Activated CD8-positive, alpha-beta memory T cell treated with anti-CD3 and anti-CD28 coated beads, Interleukin-2, amount 10 ng/mL, durations not matched to agents 7 days and 5 days (primary cell): ENCODE results near the gene GPR137. TPM values are rescaled to one million over a fixed set of nuclear protein-coding genes. Genes with fewer than 3 reads are reported as not detected.

ENCODE experiments used
- ATAC-seq: fragments of 150-1000 bp; cut with Tn5 transposase; one replicate; pipeline ENCODE4 v1.10.0; 2021; ENCODE audit warnings: moderate library complexity
- CTCF ChIA-PET: fragments of 350-600 bp; sonication (Branson Sonifier 250); formaldehyde crosslinking; loops from one replicate; lab custom pipeline; 2021; ENCODE audit warnings: antibody characterized with exemption; lab: Charles Lee
- DNase-seq: peaks from one replicate; pipeline ENCODE4 v3.0.0-alpha.2; 2020
- H3K27ac Mint-ChIP-seq: one replicate; pipeline ENCODE4 v1.8.0; 2021; ENCODE audit warnings: mild to moderate bottlenecking, mixed read lengths
- H3K27me3 Mint-ChIP-seq: one replicate; pipeline ENCODE4 v1.8.0; 2021; ENCODE audit warnings: mixed read lengths
- H3K36me3 Mint-ChIP-seq: one replicate; pipeline ENCODE4 v1.8.0; 2021; ENCODE audit warnings: mild to moderate bottlenecking, mixed read lengths
- H3K4me1 Mint-ChIP-seq: one replicate; pipeline ENCODE4 v1.8.0; 2021; ENCODE audit warnings: mixed read lengths
- H3K4me3 Mint-ChIP-seq: one replicate; pipeline ENCODE4 v1.8.0; 2021; ENCODE audit warnings: mild to moderate bottlenecking, moderate library complexity, mixed read lengths
- H3K9me3 Mint-ChIP-seq: one replicate; pipeline ENCODE4 v1.8.0; 2022; ENCODE audit warnings: low read depth, mixed read lengths
- total RNA-seq, 2 experiments: library from RNA; stranded (reverse); gene quantifications; one replicate each; pipeline ENCODE4 v1.2.3, GENCODE V29; 2021

GPR137 gene
- total RNA-seq, 2 experiments from 2014 or later = 32.9 to 46.0 TPM

DNA sequence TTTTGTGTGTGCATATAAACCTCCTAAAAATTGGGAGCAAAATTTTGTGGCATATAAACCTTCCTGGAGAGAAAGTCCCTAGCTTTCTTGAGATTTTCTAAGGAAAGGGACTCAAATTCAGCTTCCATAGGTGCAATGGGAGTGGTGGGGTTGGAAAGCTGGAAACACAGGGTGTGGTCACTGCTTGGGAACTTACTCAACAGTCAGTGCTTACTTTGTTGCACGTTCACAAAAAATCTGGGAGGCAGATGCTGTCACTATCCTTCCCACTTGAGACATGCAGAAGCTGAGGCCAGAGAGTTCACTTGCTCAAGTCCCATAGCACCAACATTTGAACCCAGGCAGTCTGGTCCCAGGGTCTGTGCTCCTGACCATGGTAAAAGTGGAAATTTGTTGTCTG, 10.6 kb downstream of the GPR137 start:
- H3K4me1 Mint-ChIP-seq = peaks cover 12% of the 10 kb centered on the region
- H3K4me3 Mint-ChIP-seq = no peak overlapping the region
- H3K27me3 Mint-ChIP-seq = peaks cover 83% of the 10 kb centered on the region

GRCh38 chr11:64296830-64297698, 11.4 kb downstream of the GPR137 start:
- Mint-ChIP-seq H3K4me3 (no peak overlapping the region), H3K9me3 (no peaks in the 10 kb centered on the region)
- no peak for ATAC-seq

More for the DNA sequence above, 10.6 kb downstream of the GPR137 start:
- DNase-seq (no peak), ATAC-seq (no peak)
- Mint-ChIP-seq H3K9me3 (no peaks in the 10 kb centered on the region), H3K27ac (no peak overlapping the region), H3K36me3 (no peaks in the 10 kb centered on the region)
- CTCF ChIA-PET = interaction anchor here (0.5 to 1.3 kb wide), 3 partner anchors 17 to 1398 kb away, joined by 3 to 4 read pairs (median 3); partner anchors contain the start of gene FERMT3

GRCh38 chr11:64297699-64298358, 12.2 kb downstream of the GPR137 start:
- no peak for ATAC-seq
- Mint-ChIP-seq H3K27me3 (peaks cover 82% of the 10 kb centered on the region), H3K4me1 (peaks cover 15% of the 10 kb centered on the region), H3K9me3 (no peaks in the 10 kb centered on the region), H3K27ac (no peak overlapping the region), H3K36me3 (no peaks in the 10 kb centered on the region), H3K4me3 (no peak overlapping the region)
- no peak for DNase-seq
- CTCF ChIA-PET = interaction anchor here (0.9 to 1.4 kb wide), 3 partner anchors 34 to 107 kb away, joined by 3 to 4 read pairs (median 4); partner anchors contain the start of gene PLCB3

More at GRCh38 chr11:64296830-64297698, 11.4 kb downstream of the GPR137 start:
- CTCF ChIA-PET = interaction anchor here (0.5 to 1.4 kb wide), 5 partner anchors 17 to 1399 kb away, joined by 3 to 4 read pairs (median 3); partner anchors contain the start of genes FERMT3 and PLCB3
- no peak overlapping the region for H3K27ac Mint-ChIP-seq
- H3K4me1 Mint-ChIP-seq = peaks cover 15% of the 10 kb centered on the region
- no peaks in the 10 kb centered on the region for H3K36me3 Mint-ChIP-seq
- no peak for DNase-seq
- H3K27me3 Mint-ChIP-seq = peaks cover 88% of the 10 kb centered on the region

GRCh38 chr11:64298966-64299846, 13.6 kb downstream of the GPR137 start:
- peaks cover 68% of the 10 kb centered on the region for H3K27me3 Mint-ChIP-seq
- H3K4me3 Mint-ChIP-seq = no peak overlapping the region
- no peaks in the 10 kb centered on the region for H3K36me3 Mint-ChIP-seq
- H3K27ac Mint-ChIP-seq = no peak overlapping the region
- H3K9me3 Mint-ChIP-seq = no peaks in the 10 kb centered on the region
- peaks cover 23% of the 10 kb centered on the region for H3K4me1 Mint-ChIP-seq
- CTCF ChIA-PET = interaction anchor here (0.6 to 1.2 kb wide), 4 partner anchors 31 to 125 kb away, joined by 3 to 4 read pairs (median 3); no protein-coding TSS in a partner anchor
- ATAC-seq (no peak), DNase-seq (no peak)

DNA sequence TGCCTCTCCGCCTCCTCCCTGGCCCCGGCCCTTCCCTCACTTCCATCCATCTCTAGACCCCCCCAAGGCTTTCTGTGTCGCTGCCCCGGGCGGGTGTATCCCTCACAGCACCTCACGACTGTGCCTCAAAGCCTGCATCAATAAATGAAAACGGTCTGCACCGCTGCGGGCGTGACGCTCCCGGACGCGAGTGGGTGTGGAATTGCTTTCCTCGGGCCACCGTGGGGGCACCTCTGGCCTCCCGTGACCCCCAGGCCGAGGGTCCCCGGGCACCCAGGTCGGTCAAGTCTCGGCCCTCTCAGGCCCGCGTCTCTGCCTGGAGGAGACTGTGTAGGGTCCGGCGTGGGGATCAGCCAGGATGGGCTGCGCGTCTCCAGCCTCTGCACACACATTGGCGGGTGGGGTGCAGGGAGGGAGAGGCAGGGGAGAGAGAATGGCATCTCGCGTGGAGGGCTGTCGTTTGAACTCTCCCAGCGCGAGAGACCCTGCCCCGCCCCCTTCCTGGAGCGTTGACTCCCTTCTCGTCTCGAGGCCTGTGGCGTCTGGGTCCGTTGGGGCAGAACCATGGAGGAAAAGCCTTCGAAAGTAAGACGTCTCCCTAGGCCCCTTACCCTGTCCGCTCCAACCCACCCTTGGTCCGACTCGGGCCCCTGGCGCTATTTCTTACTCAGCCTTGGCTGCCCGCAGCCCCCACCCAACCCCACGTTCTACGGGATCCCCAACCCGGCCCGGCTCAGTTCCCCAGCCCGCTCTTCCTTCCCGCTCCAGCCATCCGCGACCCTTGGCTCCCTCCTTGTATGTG, 14.4 kb downstream of the GPR137 start, which contains the start of gene CATSPERZ:
Gene CATSPERZ (plus strand): TSS at position 512 of the 802 bp plus-strand sequence. CDS start 53 bp downstream, at position 565.
- H3K9me3 Mint-ChIP-seq = no peaks in the 10 kb centered on the region
- H3K27ac Mint-ChIP-seq = no peak within 1 kb of the TSS
- peak within 1 kb of the TSS; percentile 47 for H3K4me3 Mint-ChIP-seq
- DNase-seq (no peak), ATAC-seq (no peak)
- peaks cover 25% of the 10 kb centered on the region for H3K4me1 Mint-ChIP-seq
- H3K36me3 Mint-ChIP-seq = no peaks in the 10 kb centered on the region
- H3K27me3 Mint-ChIP-seq = peaks cover 63% of the 10 kb centered on the region
- CTCF ChIA-PET = interaction anchor here (0.8 to 7.2 kb wide), 20 partner anchors 13 to 300 kb away, joined by 3 to 188 read pairs (median 8); partner anchors contain the start of genes BAD, CCDC88B, FERMT3 and FKBP2

- peaks cover 29% of the 10 kb centered on the region for H3K27me3 Mint-ChIP-seq
- H3K9me3 Mint-ChIP-seq = no peaks in the 10 kb centered on the region
- H3K27ac Mint-ChIP-seq = peak overlapping the region; percentile 98
- CTCF ChIA-PET = interaction anchor here (0.7 to 7.2 kb wide), 23 partner anchors 14 to 1627 kb away, joined by 3 to 188 read pairs (median 6); partner anchors contain the start of genes BAD, CCDC88B, FERMT3 and FKBP2
- DNase-seq (peak; percentile 45), ATAC-seq (no peak)
- peak overlapping the region; percentile 86 for H3K4me3 Mint-ChIP-seq
- peaks cover 41% of the 10 kb centered on the region for H3K4me1 Mint-ChIP-seq
- peaks cover 5% of the 10 kb centered on the region for H3K36me3 Mint-ChIP-seq
These were observed 17.7 kb downstream of the GPR137 start for GRCh38 chr11:64303109-64304031.

GRCh38 chr11:64304032-64304315, 18.3 kb downstream of the GPR137 start:
- Mint-ChIP-seq H3K36me3 (peaks cover 5% of the 10 kb centered on the region), H3K27me3 (peaks cover 23% of the 10 kb centered on the region), H3K4me1 (peaks cover 41% of the 10 kb centered on the region), H3K9me3 (no peaks in the 10 kb centered on the region), H3K4me3 (peak overlapping the region; percentile 86), H3K27ac (peak overlapping the region; percentile 98)
- CTCF ChIA-PET = interaction anchor here (1.0 to 7.2 kb wide), 22 partner anchors 10 to 303 kb away, joined by 3 to 188 read pairs (median 6); partner anchors contain the start of genes BAD, CCDC88B, FERMT3 and FKBP2
- DNase-seq (no peak), ATAC-seq (no peak)

DNA sequence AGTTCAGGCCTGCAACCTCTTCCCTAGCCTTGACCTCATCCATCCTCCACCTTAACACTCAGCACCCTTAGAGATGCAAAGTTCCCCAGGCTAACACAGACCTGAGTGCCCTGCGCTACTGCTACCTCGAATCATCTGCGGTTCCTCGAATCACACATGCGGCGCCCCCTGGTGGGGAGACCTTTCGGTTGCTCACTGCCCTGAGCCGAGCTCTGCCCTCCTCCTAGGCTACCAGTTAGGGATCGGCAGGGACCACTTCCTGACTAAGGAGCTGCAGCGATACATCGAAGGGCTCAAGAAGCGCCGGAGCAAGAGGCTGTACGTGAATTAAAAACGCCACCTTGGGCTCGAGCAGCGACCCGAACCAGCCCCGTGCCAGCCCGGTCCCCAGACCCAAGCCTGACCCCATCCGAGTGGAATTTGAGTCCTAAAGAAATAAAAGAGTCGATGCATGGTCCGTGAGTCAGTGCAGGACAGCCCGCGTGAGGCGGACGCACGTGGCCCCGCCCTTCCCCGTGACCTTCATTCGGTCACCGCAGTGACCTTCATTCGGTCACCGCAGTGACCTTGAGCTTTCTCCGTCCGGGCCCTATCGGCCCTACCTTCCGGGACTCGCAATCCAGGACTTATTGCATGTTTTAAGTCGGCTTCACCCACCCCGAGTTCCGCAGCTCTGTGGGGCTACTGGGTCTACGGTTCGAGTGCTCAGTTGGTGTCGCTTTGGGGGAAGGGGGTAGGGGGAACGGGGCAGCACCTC, 18.8 kb downstream of the GPR137 start:
- H3K4me1 Mint-ChIP-seq = peaks cover 43% of the 10 kb centered on the region
- H3K36me3 Mint-ChIP-seq = peaks cover 7% of the 10 kb centered on the region
- H3K27me3 Mint-ChIP-seq = peaks cover 21% of the 10 kb centered on the region
- DNase-seq (peak; percentile 97), ATAC-seq (peak; percentile 40)
- H3K27ac Mint-ChIP-seq = peak overlapping the region; percentile 98
- peak overlapping the region; percentile 86 for H3K4me3 Mint-ChIP-seq
- H3K9me3 Mint-ChIP-seq = no peaks in the 10 kb centered on the region
- CTCF ChIA-PET = interaction anchor here (0.6 to 7.2 kb wide), 29 partner anchors 10 to 466 kb away, joined by 3 to 188 read pairs (median 4); partner anchors contain the start of genes BAD, CCDC88B, FERMT3 and FKBP2

DNA sequence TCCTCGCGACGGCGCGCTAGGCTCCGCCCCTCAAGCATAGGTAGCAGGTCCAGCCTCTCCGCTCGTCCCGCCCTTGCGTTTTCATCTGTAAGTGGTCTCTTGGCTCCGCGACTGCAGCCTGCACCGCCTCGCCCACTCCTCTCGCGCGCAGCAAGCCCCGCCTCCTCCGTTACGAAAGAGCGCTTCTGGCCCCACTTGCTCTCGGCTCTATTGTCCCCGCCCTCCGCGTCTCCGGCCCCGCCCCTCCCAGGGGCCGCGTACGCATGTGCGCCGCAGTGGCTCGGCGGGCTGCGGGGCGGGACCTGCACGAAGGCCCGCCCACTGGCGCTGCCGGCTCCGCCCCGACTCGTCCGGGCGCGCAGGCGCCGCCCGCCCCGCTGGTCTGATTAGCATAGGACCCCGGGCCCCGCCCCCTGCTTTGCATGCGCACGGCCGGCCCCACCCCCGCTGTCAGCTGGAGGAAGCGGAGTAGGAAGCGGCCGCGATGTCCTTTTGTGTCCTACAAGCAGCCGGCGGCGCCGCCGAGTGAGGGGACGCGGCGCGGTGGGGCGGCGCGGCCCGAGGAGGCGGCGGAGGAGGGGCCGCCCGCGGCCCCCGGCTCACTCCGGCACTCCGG, 19.5 kb downstream of the GPR137 start, which contains the start of gene ESRRA:
Gene ESRRA (plus strand): TSS at position 450 of the 616 bp plus-strand sequence. CDS start 1,656 bp downstream, outside the sequence.
- Mint-ChIP-seq H3K27me3 (peaks cover 14% of the 10 kb centered on the region), H3K4me3 (peak within 1 kb of the TSS; percentile 95), H3K36me3 (peaks cover 7% of the 10 kb centered on the region), H3K9me3 (no peaks in the 10 kb centered on the region), H3K27ac (peak within 1 kb of the TSS; percentile 98), H3K4me1 (peaks cover 44% of the 10 kb centered on the region)
- CTCF ChIA-PET = interaction anchor here (0.7 to 7.2 kb wide), 22 partner anchors 9 to 467 kb away, joined by 3 to 188 read pairs (median 5); partner anchors contain the start of genes BAD, FERMT3, FKBP2 and GPR137
- ATAC-seq (peak; percentile 77), DNase-seq (peak; percentile 100)
